RKO (cell line): ENCODE data around the gene CT45A9.
"Not testable (repeated sequence)": the region's sequence is repeated elsewhere in the genome, so short reads cannot be mapped to it uniquely, and the experiment has no call there.

Experiments
- DNase-seq: peaks from one replicate; pipeline ENCODE4 v3.0.0-alpha.2; 2016; ENCODE audit warnings: low spot score

Gene CT45A9, protein sequence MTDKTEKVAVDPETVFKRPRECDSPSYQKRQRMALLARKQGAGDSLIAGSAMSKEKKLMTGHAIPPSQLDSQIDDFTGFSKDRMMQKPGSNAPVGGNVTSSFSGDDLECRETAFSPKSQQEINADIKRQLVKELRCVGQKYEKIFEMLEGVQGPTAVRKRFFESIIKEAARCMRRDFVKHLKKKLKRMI

DNA sequence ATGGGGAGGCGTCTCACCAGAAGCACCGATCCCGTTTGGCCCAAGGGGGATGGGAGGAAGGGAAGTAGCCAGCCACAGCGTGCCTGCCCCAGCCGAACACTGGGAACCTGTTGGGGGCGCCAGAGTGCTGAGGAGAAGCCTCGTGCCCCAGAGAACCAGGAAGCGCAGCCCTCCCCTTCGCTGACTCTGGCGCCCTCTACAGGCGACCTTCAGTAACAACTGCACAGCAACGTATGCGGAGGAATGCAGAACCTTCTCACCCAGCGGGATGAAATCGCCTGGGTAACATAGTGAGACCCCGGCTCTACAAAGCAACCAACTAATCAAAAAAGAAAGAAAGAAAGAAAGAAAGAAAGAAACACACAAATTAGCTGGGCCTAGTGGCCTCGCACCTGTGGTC lies at the start of gene CT45A9:
CT45A9 (minus strand) TSS at position 101 of the 400 bp plus-strand sequence. CDS start 3,751 bp downstream, outside the sequence.
- not testable (repeated sequence) for DNase-seq

DNA sequence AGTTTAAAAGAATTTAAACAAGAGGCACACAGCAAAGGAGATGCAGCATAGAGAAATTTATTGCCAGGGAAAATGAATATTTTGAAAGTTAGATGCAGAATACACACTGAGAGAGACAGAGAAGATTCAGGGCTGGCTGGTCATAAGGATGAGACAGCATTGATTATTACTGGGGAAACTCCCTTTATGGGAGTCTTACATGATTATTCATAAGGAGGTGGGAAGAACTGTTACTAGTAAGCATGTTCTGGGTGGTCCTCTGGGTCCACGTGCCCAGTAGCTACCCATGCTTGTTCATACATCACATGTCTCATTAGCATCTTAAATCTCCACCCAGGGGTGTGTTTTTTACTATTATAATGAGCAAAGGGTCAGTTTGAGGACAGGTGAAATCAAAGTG lies 48.9 kb upstream of the CT45A9 start:
- DNase-seq: not testable (repeated sequence)

DNA sequence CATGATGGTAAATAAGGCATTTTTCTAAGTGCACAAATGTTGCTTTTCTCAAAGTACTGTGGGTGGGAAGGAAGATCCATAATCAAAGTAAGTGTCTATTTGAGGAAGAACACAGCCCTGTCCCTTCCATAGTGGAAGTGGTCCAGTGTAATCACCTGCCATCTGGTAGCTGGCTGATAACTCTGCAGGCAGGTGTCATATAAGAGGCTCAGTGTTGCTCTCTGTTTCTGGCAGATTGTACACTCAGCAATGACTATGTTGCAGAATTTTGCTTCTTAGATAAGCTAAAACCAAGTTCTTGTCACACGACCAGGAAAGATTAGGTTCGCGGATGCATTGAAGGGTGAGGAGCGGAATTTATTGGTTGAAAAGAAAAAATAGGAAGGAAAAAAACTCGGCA lies 42.8 kb upstream of the CT45A9 start:
- no peak for DNase-seq

DNA sequence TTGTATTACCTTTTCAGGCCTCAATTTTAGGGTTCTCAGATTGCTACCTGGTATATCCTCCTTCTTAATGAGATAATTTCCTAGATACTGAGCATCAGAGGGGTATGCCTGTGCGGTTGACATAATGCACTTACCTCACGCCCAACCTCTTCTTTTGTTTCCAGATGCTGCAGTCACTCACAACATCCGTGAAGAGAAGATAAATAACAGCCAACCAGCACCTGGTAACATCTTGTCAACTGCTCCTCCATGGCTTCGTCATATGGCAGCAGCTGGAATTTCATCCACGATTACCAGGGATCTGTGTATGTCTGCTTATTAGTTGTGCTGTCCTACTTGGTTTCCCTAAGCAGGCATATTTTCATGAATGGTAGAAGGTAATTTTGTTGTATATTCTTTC lies 38.6 kb upstream of the CT45A9 start:
- no peak for DNase-seq

DNA sequence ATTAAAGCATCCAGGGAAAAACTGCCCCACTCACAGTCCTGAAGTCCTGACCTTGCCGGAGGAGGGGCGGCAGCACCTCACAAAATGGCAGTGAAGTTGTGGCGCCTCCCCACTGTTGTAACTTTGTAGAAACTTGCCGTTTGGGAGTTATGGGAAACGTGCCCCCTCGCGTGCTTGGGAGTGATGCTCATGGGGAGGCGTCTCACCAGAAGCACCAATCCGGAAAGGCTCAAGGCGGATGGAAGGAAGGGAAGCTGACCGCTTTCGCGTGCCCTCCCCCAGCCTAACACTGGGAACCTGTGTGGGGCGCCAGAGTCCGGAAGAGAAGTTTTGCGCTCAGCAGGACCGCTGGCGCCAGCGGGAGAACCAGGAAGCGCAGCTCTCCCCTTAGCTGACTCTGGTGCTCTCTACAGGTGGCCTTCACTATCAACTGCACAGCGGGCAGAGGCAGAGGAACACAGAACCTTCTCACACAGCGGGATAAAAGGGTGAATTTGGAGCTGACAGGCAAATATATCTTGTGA lies 21.7 kb upstream of the CT45A9 start, which contains the start of the genes CT45A10 and SAGE1:
CT45A10 (minus strand) TSS at position 151 of the 524 bp plus-strand sequence. CDS start 8,100 bp downstream, outside the sequence.
SAGE1 (plus strand) TSS at position 423 of the 524 bp plus-strand sequence. CDS start 2,527 bp downstream, outside the sequence.
- DNase-seq: no peak

DNA sequence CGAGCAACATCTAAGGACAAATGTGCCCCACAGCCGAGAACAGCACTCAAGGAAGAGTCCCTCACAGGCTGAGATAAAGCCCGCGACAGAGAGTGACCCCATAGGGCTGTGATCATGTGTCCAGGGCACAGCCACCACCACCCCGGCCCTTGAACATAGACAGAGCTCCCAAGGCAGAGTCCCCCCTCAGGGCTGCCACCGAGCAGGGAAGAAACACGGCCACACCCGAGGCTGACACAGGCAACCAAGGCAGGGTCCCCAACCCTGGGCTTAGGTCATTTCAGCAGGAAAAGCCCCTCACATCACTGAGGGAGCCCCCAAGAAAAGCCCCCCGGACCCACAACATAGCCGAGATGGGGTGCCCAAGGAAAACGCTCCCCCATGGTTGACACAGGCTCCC lies 21.2 kb upstream of the CT45A9 start:
- DNase-seq: no peak

DNA sequence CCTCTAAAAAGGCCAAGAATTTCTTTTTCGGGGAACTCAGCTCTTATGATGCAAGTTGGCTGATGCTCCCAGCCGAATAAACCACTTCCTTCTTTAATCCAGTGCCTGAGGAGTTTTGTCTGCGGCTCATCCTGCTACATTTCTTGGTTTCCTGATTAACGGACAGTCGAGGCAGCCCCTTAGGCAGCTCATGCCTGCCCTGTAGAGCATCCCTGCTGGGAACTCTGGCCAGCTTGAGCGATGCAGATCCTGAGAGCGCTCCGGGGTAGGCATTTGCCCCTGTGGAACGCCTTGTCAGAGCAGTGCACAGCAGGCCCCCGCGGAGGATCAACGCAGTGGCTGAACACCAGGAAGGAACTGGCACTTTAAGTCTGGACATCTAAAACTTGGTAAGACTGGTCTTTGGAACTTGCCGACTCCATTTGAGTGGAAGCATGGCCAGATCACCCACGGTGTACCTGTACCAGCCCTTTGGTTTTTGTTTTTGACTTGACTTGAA lies 18.5 kb upstream of the CT45A9 start:
- no peak for DNase-seq

DNA sequence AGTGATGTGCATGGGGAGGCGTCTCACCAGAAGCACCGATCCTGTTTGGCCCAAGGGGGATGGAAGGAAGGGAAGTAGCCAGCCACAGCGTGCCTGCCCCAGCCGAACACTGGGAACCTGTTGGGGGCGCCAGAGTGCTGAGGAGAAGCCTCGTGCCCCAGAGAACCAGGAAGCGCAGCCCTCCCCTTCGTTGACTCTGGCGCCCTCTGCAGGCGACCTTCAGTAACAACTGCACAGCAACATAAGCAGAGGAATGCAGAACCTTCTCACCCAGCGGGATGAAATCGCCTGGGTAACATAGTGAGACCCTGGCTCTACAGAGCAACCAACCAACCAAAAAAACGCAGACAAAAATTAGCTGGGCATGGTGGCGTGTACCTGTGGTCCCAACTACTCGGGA lies 17.4 kb upstream of the CT45A9 start:
- not testable (repeated sequence) for DNase-seq

DNA sequence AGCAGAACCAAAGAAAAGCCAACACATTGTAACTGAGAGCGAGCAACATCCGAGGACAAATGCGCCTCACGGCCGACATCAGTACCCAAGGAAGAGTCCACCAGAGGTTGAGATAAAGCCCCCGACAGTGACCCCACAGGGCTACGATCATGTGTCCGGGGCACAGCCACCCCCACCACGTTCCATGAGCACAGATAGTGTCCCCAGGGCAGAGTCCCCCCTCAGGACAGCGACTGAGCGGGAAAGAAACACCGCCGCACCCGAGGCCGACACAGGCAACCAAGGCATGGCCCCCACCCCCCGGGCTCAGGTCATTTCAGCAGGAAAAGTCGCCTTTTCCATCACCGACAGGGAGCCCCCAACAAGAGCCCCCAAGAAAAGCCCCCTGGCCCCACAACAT lies 16.6 kb upstream of the CT45A9 start:
- DNase-seq: not testable (repeated sequence)

DNA sequence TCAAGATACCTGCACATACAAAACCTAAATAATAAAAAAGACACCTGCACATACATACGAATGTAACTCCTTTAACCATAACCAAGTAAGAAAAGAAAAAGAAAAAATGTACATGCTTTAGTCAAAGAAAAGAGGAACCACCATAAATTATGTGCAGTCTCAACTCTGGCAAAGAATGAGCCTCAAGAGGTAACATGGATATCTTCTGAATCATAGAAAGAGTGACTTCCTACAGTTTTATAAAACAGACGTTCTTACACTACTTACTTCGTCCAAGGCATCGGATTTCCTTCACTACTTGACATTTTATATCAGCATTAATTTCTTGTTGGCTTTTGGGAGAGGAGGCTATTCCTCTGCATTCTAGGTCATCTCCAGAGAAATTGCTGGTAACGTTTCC lies 11.1 kb upstream of the CT45A9 start:
- not testable (repeated sequence) for DNase-seq

DNA sequence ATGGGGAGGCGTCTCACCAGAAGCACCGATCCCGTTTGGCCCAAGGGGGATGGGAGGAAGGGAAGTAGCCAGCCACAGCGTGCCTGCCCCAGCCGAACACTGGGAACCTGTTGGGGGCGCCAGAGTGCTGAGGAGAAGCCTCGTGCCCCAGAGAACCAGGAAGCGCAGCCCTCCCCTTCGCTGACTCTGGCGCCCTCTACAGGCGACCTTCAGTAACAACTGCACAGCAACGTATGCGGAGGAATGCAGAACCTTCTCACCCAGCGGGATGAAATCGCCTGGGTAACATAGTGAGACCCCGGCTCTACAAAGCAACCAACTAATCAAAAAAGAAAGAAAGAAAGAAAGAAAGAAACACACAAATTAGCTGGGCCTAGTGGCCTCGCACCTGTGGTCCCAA lies 17.2 kb downstream of the CT45A9 start, which contains the start of gene CT45A8:
CT45A8 (minus strand) TSS at position 101 of the 400 bp plus-strand sequence. CDS start 3,755 bp downstream, outside the sequence.
- not testable (repeated sequence) for DNase-seq

DNA sequence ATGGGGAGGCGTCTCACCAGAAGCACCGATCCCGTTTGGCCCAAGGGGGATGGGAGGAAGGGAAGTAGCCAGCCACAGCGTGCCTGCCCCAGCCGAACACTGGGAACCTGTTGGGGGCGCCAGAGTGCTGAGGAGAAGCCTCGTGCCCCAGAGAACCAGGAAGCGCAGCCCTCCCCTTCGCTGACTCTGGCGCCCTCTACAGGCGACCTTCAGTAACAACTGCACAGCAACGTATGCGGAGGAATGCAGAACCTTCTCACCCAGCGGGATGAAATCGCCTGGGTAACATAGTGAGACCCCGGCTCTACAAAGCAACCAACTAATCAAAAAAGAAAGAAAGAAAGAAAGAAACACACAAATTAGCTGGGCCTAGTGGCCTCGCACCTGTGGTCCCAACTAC lies 34.4 kb downstream of the CT45A9 start, which contains the start of gene CT45A7:
CT45A7 (minus strand) TSS at position 101 of the 400 bp plus-strand sequence. CDS start 3,747 bp downstream, outside the sequence.
- DNase-seq: not testable (repeated sequence)

DNA sequence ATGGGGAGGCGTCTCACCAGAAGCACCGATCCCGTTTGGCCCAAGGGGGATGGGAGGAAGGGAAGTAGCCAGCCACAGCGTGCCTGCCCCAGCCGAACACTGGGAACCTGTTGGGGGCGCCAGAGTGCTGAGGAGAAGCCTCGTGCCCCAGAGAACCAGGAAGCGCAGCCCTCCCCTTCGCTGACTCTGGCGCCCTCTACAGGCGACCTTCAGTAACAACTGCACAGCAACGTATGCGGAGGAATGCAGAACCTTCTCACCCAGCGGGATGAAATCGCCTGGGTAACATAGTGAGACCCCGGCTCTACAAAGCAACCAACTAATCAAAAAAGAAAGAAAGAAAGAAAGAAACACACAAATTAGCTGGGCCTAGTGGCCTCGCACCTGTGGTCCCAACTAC lies 51.7 kb downstream of the CT45A9 start, which contains the start of gene CT45A2:
CT45A2 (minus strand) TSS at position 101 of the 400 bp plus-strand sequence. CDS start 3,747 bp downstream, outside the sequence.
- DNase-seq: not testable (repeated sequence)
